Measurements from ENCODE around the gene PPP4R4. TPM values are rescaled to one million over a fixed set of nuclear protein-coding genes. Genes with fewer than 3 reads are reported as not detected.

PPP4R4 gene
- total RNA-seq, 1 donor from 2014 or later: 1.9 TPM

DNA sequence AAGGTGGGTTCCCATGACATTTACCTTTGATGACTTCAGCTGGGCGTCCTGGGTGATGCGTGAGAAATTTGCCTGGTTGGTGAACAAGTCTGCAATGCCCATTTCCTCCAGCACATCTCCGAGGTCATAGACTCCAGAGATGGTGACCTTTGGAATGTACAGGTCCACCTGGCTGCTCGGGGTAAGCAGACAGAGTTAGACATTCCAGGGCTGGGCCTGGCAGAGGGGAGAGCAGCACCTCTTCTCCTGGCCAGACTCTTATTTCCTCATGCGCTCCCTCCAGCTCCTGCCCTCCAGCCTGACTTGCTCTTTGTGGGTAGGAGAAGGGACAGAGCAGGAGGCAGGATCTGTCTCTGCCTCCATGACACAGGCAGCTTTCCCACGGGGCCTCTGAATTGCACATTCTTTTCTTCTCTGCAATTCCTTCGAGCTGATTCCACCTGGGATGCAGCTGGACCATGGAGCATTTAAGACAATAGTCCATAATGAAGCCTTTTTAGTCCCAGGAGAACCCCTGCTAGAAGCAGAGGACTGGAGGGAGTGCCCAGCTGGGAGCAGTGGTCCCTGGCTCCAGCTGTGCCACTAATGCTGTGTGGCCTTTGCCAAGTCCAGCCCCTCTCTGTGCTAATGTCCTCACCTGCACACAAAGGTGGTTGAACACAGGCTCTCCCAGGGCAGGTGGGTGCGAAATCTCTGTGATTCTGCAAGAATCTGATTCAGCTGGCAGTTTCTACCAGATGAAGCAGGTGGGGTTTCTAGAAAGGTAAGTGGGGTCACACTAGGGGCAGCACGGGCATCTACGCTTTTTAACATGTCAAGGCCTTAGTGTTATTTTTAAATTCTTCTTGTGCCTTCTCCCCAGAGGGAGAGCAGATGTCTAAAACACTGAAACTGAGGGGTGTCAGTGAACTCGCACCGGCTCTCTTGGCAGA lies 132.2 kb downstream of the PPP4R4 start:
- no peak overlapping the region for H3K4me3 Mint-ChIP-seq
- TF ChIP-seq, protein P1, sequence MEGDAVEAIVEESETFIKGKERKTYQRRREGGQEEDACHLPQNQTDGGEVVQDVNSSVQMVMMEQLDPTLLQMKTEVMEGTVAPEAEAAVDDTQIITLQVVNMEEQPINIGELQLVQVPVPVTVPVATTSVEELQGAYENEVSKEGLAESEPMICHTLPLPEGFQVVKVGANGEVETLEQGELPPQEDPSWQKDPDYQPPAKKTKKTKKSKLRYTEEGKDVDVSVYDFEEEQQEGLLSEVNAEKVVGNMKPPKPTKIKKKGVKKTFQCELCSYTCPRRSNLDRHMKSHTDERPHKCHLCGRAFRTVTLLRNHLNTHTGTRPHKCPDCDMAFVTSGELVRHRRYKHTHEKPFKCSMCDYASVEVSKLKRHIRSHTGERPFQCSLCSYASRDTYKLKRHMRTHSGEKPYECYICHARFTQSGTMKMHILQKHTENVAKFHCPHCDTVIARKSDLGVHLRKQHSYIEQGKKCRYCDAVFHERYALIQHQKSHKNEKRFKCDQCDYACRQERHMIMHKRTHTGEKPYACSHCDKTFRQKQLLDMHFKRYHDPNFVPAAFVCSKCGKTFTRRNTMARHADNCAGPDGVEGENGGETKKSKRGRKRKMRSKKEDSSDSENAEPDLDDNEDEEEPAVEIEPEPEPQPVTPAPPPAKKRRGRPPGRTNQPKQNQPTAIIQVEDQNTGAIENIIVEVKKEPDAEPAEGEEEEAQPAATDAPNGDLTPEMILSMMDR (conservative IDR thresholded peaks at IDR 0.05): no peak
- H3K27me3 Mint-ChIP-seq: peaks cover 4% of the 10 kb centered on the region
- H3K4me1 Mint-ChIP-seq (ENCODE audit: unreplicated experiment): no peaks in the 10 kb centered on the region
- no peak overlapping the region for H3K27ac Mint-ChIP-seq
- DNase-seq (ENCODE audit: extremely low spot score, unreplicated experiment): no peak
- H3K36me3 Mint-ChIP-seq: no peaks in the 10 kb centered on the region
- no peaks in the 10 kb centered on the region for H3K9me3 Mint-ChIP-seq

DNA sequence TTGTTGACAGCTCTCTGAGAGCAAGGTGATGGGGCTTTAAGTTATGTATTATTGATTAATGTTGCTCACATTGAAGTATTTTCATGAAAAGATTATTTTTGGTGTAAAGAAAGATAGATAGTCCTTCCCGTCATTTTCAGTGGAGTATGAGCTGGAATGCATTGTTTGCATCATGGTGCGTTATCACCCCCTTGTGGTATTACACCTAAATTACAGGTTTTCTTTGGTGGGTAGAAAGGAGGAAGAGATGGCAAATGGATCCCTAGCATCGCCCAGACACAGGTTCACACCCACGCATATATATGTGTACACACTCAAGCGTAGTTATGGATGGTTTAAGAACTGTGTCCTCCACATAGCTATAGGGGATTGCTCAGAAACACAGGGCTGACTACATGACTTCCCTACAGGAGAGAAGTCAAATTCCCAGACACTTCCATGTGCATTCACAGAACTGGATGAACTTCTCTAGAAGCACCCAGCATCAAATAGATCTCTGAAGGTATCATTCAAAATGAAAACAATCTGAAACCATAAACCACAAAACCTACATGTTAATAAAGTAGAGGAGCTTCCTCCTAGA lies 133.4 kb downstream of the PPP4R4 start:
- H3K4me3 Mint-ChIP-seq: no peak overlapping the region
- no peak overlapping the region for H3K27ac Mint-ChIP-seq
- no peaks in the 10 kb centered on the region for H3K36me3 Mint-ChIP-seq
- H3K4me1 Mint-ChIP-seq (ENCODE audit: unreplicated experiment): no peaks in the 10 kb centered on the region
- H3K27me3 Mint-ChIP-seq: peaks cover 4% of the 10 kb centered on the region
- DNase-seq (ENCODE audit: extremely low spot score, unreplicated experiment): no peak
- H3K9me3 Mint-ChIP-seq: no peaks in the 10 kb centered on the region
- TF ChIP-seq, protein P1 (conservative IDR thresholded peaks at IDR 0.05): peak; percentile 66

DNA sequence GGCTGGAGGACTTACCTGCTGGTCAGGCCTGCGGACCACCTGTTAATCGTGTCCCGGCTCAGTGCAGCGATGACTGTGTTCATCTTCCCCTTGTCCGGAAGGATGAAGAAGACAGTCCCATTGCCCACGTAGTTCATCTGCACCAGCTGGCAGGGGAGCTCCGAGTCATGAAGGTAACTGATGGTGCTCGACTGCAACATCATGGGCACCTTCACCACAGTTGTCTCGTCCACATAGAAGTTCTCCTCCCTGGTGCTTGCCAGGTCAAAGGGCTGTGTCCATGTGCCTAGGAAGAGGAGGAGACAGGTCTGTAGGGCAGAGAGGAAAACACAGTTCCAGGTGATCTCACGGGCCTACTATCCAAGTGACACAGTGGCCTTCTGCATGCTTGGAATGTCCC lies 135.6 kb downstream of the PPP4R4 start:
- no peaks in the 10 kb centered on the region for H3K4me1 Mint-ChIP-seq (ENCODE audit: unreplicated experiment)
- H3K27ac Mint-ChIP-seq: no peak overlapping the region

DNA sequence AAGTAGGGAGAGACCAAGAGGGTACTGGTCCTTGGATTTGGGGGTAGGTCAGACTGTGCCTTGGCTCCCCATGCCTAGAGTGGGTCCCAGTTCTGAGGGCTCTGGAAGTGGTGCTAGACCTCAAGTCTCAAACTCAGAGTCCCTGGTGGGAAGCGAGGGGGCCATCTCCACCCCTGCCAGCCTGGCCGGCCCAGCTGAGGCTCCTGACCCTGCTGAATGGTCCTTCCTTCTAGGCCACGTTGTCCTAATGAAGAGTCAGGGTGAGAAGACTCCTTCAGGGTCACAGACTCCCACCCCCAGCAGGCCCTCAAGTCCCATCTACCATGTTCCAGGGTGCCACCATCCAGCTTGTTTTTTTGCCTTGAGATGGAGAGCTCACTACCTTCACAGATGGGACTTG lies 136.1 kb downstream of the PPP4R4 start:
- no peaks in the 10 kb centered on the region for H3K9me3 Mint-ChIP-seq
- H3K27ac Mint-ChIP-seq: no peak overlapping the region
- no peak overlapping the region for H3K4me3 Mint-ChIP-seq
- H3K4me1 Mint-ChIP-seq (ENCODE audit: unreplicated experiment): no peaks in the 10 kb centered on the region
- DNase-seq (ENCODE audit: extremely low spot score, unreplicated experiment): no peak
- TF ChIP-seq, protein P1 (conservative IDR thresholded peaks at IDR 0.05): no peak
- no peaks in the 10 kb centered on the region for H3K36me3 Mint-ChIP-seq
- H3K27me3 Mint-ChIP-seq: peaks cover 4% of the 10 kb centered on the region

More for the DNA sequence above, 135.6 kb downstream of the PPP4R4 start:
- H3K4me3 Mint-ChIP-seq: no peak overlapping the region
- no peaks in the 10 kb centered on the region for H3K9me3 Mint-ChIP-seq
- TF ChIP-seq, protein P1 (conservative IDR thresholded peaks at IDR 0.05): no peak
- H3K27me3 Mint-ChIP-seq: peaks cover 4% of the 10 kb centered on the region
- no peak for DNase-seq (ENCODE audit: extremely low spot score, unreplicated experiment)
- H3K36me3 Mint-ChIP-seq: no peaks in the 10 kb centered on the region

DNA sequence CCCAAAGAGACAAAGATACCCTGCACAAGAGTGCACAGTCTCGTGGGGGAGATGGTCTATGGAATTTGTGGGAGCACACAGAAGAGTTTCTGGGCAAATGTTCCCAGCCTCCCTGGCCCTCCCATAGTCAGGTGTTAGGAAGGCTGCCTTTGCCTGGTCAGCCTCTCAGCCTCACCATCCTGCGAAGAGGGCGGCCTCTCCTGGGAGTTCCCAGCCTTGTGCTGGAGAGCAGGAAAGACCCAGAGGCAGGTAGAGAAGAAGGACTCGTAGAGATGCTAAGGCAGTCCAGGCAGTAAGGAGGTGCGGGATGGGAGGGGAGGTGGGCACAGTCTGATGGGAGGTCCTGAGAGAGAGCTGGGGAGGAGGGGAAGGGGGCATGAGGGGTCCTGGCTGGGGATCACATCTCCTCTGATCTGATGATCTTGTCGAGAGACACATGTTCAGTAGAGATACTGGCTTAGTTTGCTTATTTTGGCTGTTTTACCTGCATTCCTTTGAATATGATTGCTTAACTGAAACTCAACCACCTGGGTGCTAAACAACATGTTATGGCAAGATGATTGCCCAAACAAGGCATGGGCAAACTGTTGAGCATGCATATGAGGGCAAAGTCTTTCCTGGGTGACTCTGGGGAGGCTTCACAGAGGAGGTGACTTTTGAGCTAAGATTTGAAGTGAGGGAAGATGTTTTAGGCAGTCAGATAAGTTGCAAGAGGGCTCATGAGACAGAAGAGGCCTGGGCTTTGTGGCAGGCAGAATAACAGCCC lies 138.5 kb downstream of the PPP4R4 start:
- H3K27me3 Mint-ChIP-seq: peaks cover 4% of the 10 kb centered on the region
- no peak for DNase-seq (ENCODE audit: extremely low spot score, unreplicated experiment)
- H3K9me3 Mint-ChIP-seq: no peaks in the 10 kb centered on the region
- no peaks in the 10 kb centered on the region for H3K4me1 Mint-ChIP-seq (ENCODE audit: unreplicated experiment)
- H3K36me3 Mint-ChIP-seq: no peaks in the 10 kb centered on the region
- TF ChIP-seq, protein P1 (conservative IDR thresholded peaks at IDR 0.05): no peak
- no peak overlapping the region for H3K27ac Mint-ChIP-seq
- H3K4me3 Mint-ChIP-seq: no peak overlapping the region

Measured in type B pancreatic cell (in vitro differentiated cells).